Measurements from ENCODE around the gene TSFM. TPM values are rescaled to one million over a fixed set of nuclear protein-coding genes. Genes with fewer than 3 reads are reported as not detected.

The TSFM gene
- total and polyA plus RNA-seq, 4 donors, result 14.6 to 60.5 (median 38.2) TPM

DNA sequence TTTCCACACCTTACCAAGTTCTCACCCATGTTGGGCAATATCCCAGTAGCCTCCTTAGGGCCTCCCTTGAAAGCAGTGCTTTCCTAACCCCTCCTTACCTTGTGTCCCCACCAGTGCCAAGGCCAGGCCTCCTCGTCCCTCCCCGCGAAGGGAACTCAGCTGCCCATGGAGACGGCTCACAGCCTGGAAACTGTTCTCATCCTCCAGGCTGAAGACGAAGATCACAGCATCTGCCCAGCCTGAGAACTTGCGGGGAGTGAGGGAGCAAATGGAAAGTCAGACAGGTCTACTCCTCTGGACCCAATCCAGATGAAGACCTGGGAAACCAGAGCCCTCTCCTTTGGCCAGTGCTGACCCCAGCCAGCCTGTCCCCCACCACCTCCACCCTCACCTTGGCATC, 48.7 kb upstream of the TSFM start:
- TF ChIP-seq JUND (IDR thresholded peaks at IDR 0.05) (no peak), TAF1 (conservative IDR thresholded peaks at IDR 0.05) (no peak), GABPA (IDR thresholded peaks at IDR 0.05 in 1 of 2, conservative IDR thresholded peaks at IDR 0.05 in 1 of 2) (no peak), EGR1 (IDR thresholded peaks at IDR 0.05; ENCODE audit: low read depth in 2 of 2) (no peak), FOXA1 (IDR thresholded peaks at IDR 0.05) (no peak), HNF4A (conservative IDR thresholded peaks at IDR 0.05) (no peak)
- Histone ChIP-seq H3K27me3 (ENCODE audit: control insufficient read depth in 4 of 4, insufficient read depth in 4 of 4, low read length in 3 of 4) (peaks cover 0 to 10% (median 2%) of the 10 kb centered on the region in 4 donors), H3K9ac (ENCODE audit: low read depth in 1 of 2, low read length in 2 of 2) (no peak overlapping the region), H3K4me3 (ENCODE audit: low read depth in 1 of 3, low read length in 3 of 3) (no peak overlapping the region), H3K36me3 (ENCODE audit: control insufficient read depth in 4 of 4, insufficient read depth in 3 of 4, low read depth in 1 of 4, low read length in 3 of 4) (no peaks in the 10 kb centered on the region), H3K4me1 (ENCODE audit: control insufficient read depth in 4 of 4, insufficient read depth in 4 of 4, low read length in 3 of 4) (peaks cover 3 to 20% (median 15%) of the 10 kb centered on the region in 4 donors), H3K9me3 (ENCODE audit: control insufficient read depth in 4 of 4, low read length in 3 of 4) (no peaks in the 10 kb centered on the region), H3K27ac (ENCODE audit: low read depth in 1 of 2, low read length in 2 of 2) (no peak overlapping the region)
- WGBS, result 90% methylated on average over 6 of the region's 6 CpGs
- DNase-seq (ENCODE audit: low spot score), result no peak

GRCh38 chr12:57734591-57734990, 48.0 kb upstream of the TSFM start:
- Histone ChIP-seq H3K27me3 (ENCODE audit: control insufficient read depth in 4 of 4, insufficient read depth in 4 of 4, low read length in 3 of 4) (peaks cover 0 to 10% (median 4%) of the 10 kb centered on the region in 4 donors), H3K4me3 (ENCODE audit: low read depth in 1 of 3, low read length in 3 of 3) (no peak overlapping the region), H3K36me3 (ENCODE audit: control insufficient read depth in 4 of 4, insufficient read depth in 3 of 4, low read depth in 1 of 4, low read length in 3 of 4) (no peaks in the 10 kb centered on the region), H3K4me1 (ENCODE audit: control insufficient read depth in 4 of 4, insufficient read depth in 4 of 4, low read length in 3 of 4) (peaks cover 3 to 22% (median 15%) of the 10 kb centered on the region in 4 donors), H3K9me3 (ENCODE audit: control insufficient read depth in 4 of 4, low read length in 3 of 4) (no peaks in the 10 kb centered on the region), H3K9ac (ENCODE audit: low read depth in 1 of 2, low read length in 2 of 2) (no peak overlapping the region), H3K27ac (ENCODE audit: low read depth in 1 of 2, low read length in 2 of 2) (no peak overlapping the region)
- DNase-seq (ENCODE audit: low spot score), result no peak
- TF ChIP-seq REST (IDR thresholded peaks at IDR 0.05), result no peak
- TF ChIP-seq EGR1 (IDR thresholded peaks at IDR 0.05; ENCODE audit: low read depth in 2 of 2), result no peak
- no peak for TF ChIP-seq FOXA2 (IDR thresholded peaks at IDR 0.05)
- no peak for TF ChIP-seq RXRA (IDR thresholded peaks at IDR 0.05)
- TF ChIP-seq GABPA (IDR thresholded peaks at IDR 0.05 in 1 of 2, conservative IDR thresholded peaks at IDR 0.05 in 1 of 2), result no peak
- WGBS, result 86% methylated on average over 4 of the region's 4 CpGs

DNA sequence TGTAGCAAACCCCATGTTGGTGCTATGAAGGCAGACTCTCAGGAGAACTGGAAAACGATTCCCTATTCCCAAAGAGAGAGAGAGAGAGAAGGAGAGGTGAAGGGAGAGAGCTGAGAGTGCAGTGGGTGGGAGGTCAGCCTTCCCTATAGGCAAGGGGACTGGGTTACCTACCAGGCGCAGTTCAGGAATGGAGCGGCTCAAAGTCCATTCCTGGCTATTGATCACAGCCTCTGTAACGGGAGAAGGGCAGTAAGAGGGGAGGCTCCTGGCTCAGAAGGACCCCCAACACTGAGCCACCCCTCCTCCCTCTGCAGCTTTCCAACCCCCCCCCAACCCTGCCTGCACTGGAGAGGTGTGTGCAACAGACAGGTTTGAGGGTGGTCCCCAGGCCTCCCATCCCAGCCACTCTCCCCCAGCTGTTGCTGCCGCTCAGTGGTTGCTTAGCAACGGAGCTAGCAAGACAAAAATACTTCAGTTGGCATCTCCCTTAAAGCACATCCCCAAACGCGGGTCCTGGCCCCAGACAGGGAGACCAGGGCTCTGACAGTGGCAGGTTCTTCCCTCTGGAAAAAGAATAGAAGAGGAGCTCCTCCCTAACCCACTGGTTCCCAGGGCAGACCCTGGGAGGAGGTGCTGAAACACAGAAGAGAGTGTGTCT, 47.3 kb upstream of the TSFM start:
- no peak for DNase-seq (ENCODE audit: low spot score)
- TF ChIP-seq SP1 (IDR thresholded peaks at IDR 0.05), result peak; percentile 55
- TF ChIP-seq HNF4A (conservative IDR thresholded peaks at IDR 0.05), result peak; percentile 45 to 62
- TF ChIP-seq YY1 (IDR thresholded peaks at IDR 0.05), result no peak
- no peak overlapping the region for H3K4me3 ChIP-seq (ENCODE audit: low read depth in 1 of 3, low read length in 3 of 3)
- no peaks in the 10 kb centered on the region for H3K36me3 ChIP-seq (ENCODE audit: control insufficient read depth in 4 of 4, insufficient read depth in 3 of 4, low read depth in 1 of 4, low read length in 3 of 4)
- H3K4me1 ChIP-seq (ENCODE audit: control insufficient read depth in 4 of 4, insufficient read depth in 4 of 4, low read length in 3 of 4), result peaks cover 3 to 22% (median 15%) of the 10 kb centered on the region in 4 donors
- 20% methylated on average over 8 of the region's 8 CpGs for WGBS
- no peak overlapping the region for H3K27ac ChIP-seq (ENCODE audit: low read depth in 1 of 2, low read length in 2 of 2)
- no peaks in the 10 kb centered on the region for H3K9me3 ChIP-seq (ENCODE audit: control insufficient read depth in 4 of 4, low read length in 3 of 4)
- no peak overlapping the region for H3K9ac ChIP-seq (ENCODE audit: low read depth in 1 of 2, low read length in 2 of 2)
- H3K27me3 ChIP-seq (ENCODE audit: control insufficient read depth in 4 of 4, insufficient read depth in 4 of 4, low read length in 3 of 4), result peaks cover 0 to 10% (median 4%) of the 10 kb centered on the region in 4 donors

Data from liver (tissue), 9 donors.